KMS-11 (cell line): ENCODE results near the gene RANBP17.
"Not testable (repeated sequence)": the region's sequence is repeated elsewhere in the genome, so short reads cannot be mapped to it uniquely, and the experiment has no call there.

Experiments used
- H2AFZ ChIP-seq: fragments of 200-600 bp; sonication (generic); 2 replicates; pipeline ENCODE4 v1.6.1; 2016; ENCODE audit warnings: antibody characterized with exemption, mixed run types, low read depth
- H3K27ac ChIP-seq: fragments of 200-600 bp; sonication (generic); 2 replicates; pipeline ENCODE4 v1.6.1; 2016; ENCODE audit warnings: mild to moderate bottlenecking, mixed run types
- H3K27me3 ChIP-seq: fragments of 200-600 bp; sonication (generic); 2 replicates; pipeline ENCODE4 v1.6.1; 2017; ENCODE audit warnings: mild to moderate bottlenecking, low read depth, mixed run types, moderate library complexity; ENCODE audit not compliant: insufficient read depth
- H3K36me3 ChIP-seq: fragments of 200-600 bp; sonication (generic); 2 replicates; pipeline ENCODE4 v1.6.1; 2017; ENCODE audit warnings: mild to moderate bottlenecking, mixed run types; ENCODE audit not compliant: insufficient read depth
- H3K4me1 ChIP-seq: fragments of 200-600 bp; sonication (generic); 2 replicates; pipeline ENCODE4 v1.6.1; 2016; ENCODE audit warnings: mild to moderate bottlenecking, low read depth, mixed run types; ENCODE audit not compliant: poor library complexity, severe bottlenecking
- H3K4me2 ChIP-seq: fragments of 200-600 bp; sonication (generic); 2 replicates; pipeline ENCODE4 v1.7.0; 2016; ENCODE audit warnings: mild to moderate bottlenecking, mixed run types
- H3K4me3 ChIP-seq: fragments of 200-600 bp; sonication (generic); IDR thresholded peaks from 2 replicates; pipeline ENCODE4 v1.6.1; 2017; ENCODE audit warnings: low read depth, low read length, mixed read lengths; ENCODE audit not compliant: insufficient read depth
- H3K79me2 ChIP-seq: fragments of 200-600 bp; sonication (generic); 2 replicates; pipeline ENCODE4 v1.6.1; 2016; ENCODE audit warnings: low read depth, mixed run types; ENCODE audit not compliant: insufficient read depth
- H3K9ac ChIP-seq: fragments of 200-600 bp; sonication (generic); 2 replicates; pipeline ENCODE4 v1.6.1; 2016; ENCODE audit warnings: mild to moderate bottlenecking, mixed run types
- H4K20me1 ChIP-seq: fragments of 200-600 bp; sonication (generic); 2 replicates; pipeline ENCODE4 v1.6.1; 2016; ENCODE audit warnings: mild to moderate bottlenecking, mixed run types; ENCODE audit not compliant: insufficient read depth
- TF ChIP-seq, protein P1 (sequence below): fragments of 200-600 bp; sonication (generic); conservative IDR thresholded peaks from 2 replicates; pipeline ENCODE4 v1.6.1; 2017; ENCODE audit warnings: low read depth, mild to moderate bottlenecking, antibody characterized with exemption, low read length, moderate library complexity, mixed read lengths

Gene RANBP17

DNA sequence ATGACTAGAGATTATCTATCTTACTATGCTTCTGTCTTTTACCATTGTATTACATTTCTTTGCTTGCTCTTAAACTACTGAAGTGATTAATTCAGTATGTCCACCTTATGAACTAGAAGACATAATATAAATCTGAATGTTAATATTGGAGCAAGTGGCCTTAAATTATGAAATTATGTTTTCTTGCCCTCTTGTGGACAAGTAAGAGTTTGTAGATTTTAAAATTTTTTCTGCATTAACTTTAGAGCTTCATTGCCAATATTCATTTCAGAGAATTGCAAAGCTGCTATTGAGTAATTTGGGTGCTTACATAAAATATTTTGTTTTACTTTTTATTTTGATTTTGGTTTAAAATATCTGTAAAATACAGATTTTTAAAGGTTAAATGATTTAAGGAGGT, 55.3 kb downstream of the RANBP17 start:
- Histone ChIP-seq H3K36me3 (no peaks in the 10 kb centered on the region), H3K4me3 (no peak overlapping the region), H4K20me1 (no peaks in the 10 kb centered on the region), H3K27me3 (no peaks in the 10 kb centered on the region), H3K4me1 (no peaks in the 10 kb centered on the region), H3K9ac (no peak overlapping the region), H3K79me2 (no peaks in the 10 kb centered on the region), H2AFZ (no peak overlapping the region), H3K27ac (no peak overlapping the region), H3K4me2 (no peak overlapping the region)
- TF ChIP-seq, protein P1, sequence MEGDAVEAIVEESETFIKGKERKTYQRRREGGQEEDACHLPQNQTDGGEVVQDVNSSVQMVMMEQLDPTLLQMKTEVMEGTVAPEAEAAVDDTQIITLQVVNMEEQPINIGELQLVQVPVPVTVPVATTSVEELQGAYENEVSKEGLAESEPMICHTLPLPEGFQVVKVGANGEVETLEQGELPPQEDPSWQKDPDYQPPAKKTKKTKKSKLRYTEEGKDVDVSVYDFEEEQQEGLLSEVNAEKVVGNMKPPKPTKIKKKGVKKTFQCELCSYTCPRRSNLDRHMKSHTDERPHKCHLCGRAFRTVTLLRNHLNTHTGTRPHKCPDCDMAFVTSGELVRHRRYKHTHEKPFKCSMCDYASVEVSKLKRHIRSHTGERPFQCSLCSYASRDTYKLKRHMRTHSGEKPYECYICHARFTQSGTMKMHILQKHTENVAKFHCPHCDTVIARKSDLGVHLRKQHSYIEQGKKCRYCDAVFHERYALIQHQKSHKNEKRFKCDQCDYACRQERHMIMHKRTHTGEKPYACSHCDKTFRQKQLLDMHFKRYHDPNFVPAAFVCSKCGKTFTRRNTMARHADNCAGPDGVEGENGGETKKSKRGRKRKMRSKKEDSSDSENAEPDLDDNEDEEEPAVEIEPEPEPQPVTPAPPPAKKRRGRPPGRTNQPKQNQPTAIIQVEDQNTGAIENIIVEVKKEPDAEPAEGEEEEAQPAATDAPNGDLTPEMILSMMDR, result 0 out of 2 replicates have a peak, but pooled peaks have one; percentile 14

DNA sequence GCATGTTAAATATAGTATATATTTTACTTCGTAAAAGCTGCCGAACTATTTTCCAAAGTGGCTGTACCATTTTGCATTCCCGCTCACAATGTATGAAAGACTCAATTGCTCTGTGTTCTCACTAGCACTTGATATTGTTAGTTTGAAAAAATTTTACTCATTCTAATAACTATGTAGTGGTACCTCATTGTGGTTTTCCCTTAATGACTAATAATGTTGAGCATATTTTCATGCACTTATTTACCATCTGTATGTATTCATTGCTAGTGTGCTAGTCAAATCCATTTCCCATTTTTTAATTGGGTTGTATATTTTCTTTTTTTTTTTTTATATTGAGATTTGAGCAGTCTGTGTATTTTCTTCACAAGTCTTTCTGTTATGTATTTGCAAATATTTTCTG, 58.4 kb downstream of the RANBP17 start:
- Histone ChIP-seq H3K4me2 (no peak overlapping the region), H4K20me1 (no peaks in the 10 kb centered on the region), H3K79me2 (no peaks in the 10 kb centered on the region), H3K36me3 (no peaks in the 10 kb centered on the region), H3K27ac (no peak overlapping the region), H3K9ac (no peak overlapping the region), H3K4me1 (no peaks in the 10 kb centered on the region), H3K27me3 (no peaks in the 10 kb centered on the region), H2AFZ (no peak overlapping the region), H3K4me3 (no peak overlapping the region)
- TF ChIP-seq, protein P1, result no peak

DNA sequence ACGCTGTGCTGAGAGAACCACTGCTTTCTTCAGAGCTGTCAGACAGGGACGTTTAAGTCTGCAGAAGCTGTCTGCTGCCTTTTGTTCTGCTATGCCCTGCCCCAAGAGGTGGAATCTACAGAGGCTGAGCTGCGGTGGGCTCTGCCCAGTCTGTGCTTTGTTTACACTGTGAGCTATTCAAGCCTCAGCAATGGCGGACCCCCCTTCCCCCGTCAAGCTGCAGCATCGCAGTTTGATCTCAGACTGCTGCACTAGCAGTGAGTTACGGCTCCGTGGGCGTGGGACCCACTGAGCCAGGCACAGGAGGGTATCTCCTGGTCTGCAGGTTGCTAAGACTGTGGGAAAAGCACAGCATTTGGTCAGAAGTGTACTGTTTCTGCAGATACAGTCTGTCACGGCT, 60.5 kb downstream of the RANBP17 start:
- not testable (repeated sequence) for H3K4me2 ChIP-seq, H3K27me3 ChIP-seq, H3K27ac ChIP-seq, H3K4me3 ChIP-seq, H4K20me1 ChIP-seq, H2AFZ ChIP-seq, H3K36me3 ChIP-seq, H3K9ac ChIP-seq, H3K4me1 ChIP-seq, H3K79me2 ChIP-seq

DNA sequence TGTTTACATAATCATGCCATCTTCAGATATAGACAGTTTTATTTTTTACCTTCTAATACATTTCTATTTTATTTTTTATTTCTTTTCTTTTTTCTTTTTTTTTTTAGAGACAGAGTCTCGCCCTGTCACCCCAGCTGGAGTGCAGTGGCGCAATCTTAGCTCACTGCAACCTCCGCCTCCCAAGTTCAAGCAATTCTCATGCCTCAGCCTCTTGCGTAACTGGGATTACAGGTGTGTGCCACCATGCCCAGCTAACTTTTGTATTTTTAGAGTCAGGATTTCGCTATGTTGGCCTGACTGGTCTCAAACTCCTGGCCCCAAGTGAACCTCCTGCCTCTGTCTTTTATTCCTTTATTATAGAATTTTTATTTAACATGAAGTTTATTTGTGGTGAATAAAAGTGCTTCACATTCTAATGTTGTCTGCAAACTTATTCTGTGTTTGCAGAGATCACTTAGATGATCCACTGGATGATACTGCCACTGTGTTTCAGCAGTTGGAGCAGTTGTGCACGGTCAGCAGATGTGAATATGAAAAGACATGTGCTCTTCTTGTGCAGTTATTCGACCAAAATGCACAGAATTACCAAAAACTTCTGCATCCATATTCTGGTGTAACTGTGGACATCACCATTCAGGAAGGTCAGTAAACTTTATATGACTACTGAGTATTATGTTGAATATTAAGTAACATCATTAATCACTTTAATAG, 62.2 kb downstream of the RANBP17 start:
- no peaks in the 10 kb centered on the region for H3K36me3 ChIP-seq
- H4K20me1 ChIP-seq, result no peaks in the 10 kb centered on the region
- no peak overlapping the region for H3K4me2 ChIP-seq
- H3K27ac ChIP-seq, result no peak overlapping the region
- H3K4me3 ChIP-seq, result no peak overlapping the region
- no peaks in the 10 kb centered on the region for H3K27me3 ChIP-seq
- H3K4me1 ChIP-seq, result no peaks in the 10 kb centered on the region
- TF ChIP-seq, protein P1, result no peak
- no peak overlapping the region for H2AFZ ChIP-seq
- H3K9ac ChIP-seq, result no peak overlapping the region
- no peaks in the 10 kb centered on the region for H3K79me2 ChIP-seq

DNA sequence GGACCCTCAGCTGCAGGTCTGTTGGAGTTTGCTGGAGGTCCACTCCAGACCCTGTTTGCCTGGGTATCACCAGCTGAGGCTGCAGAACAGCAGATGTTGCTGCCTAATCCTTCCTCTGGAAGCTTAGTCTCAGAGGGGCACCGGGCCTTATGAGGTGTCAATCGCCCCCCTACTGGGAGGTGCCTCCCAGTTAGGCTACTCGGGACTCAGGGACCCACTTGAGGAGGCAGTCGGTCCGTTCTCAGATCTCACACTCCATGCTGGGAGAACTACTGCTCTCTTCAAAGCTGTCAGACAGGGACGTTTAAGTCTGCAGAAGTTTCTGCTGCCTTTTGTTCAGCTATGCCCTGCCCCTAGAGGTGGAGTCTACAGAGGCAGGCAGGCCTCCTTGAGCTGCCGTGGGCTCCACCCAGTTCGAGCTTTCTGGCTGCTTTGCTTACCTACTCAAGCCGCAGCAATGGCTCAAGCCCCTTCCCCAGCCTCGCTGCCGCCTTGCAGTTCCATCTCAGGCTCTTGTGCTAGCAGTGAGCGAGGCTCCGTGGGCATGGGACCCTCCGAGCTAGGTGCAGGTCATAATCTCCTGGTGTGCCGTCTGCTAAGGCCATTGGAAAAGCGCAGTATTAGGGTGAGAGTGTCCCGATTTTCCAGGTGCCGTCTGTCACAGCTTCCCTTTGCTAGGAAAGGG, 73.9 kb downstream of the RANBP17 start:
- H3K9ac ChIP-seq, H3K4me3 ChIP-seq, H3K79me2 ChIP-seq, H3K27ac ChIP-seq, H2AFZ ChIP-seq, H3K36me3 ChIP-seq, H3K27me3 ChIP-seq, H4K20me1 ChIP-seq, H3K4me2 ChIP-seq, H3K4me1 ChIP-seq: not testable (repeated sequence)
